Measurements from ENCODE around the gene ERC2. TPM values are rescaled to one million over a fixed set of nuclear protein-coding genes. Genes with fewer than 3 reads are reported as not detected.

The ERC2 gene
- polyA plus RNA-seq, 3 donors: not detected

DNA sequence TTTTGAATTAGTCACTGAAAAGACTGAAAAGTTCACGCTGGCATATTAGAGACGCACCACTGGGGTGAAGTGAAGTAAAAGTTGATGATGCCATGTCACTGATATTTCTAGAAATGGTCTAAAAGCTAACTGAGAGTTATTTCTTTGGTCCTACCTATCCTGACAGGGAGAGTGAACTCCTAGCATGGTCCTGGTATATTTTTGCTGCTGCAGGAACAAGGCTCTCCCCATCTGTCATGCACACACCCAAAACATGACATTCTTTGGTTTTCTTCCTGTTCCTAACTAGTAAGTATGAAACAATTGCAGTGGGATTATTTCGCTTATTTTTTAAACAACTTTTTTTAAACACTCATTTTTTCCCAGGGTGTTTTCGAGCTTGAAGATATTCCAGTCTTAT lies 466.7 kb downstream of the ERC2 start:
- Histone ChIP-seq H3K4me1 (ENCODE audit: control insufficient read depth in 1 of 2, insufficient read depth in 2 of 2, low read length in 2 of 2) (no peaks in the 10 kb centered on the region), H3K4me2 (replicated peaks; ENCODE audit: extremely low read depth, low read length, poor library complexity, severe bottlenecking) (no peak overlapping the region), H2AFZ (ENCODE audit: insufficient read depth, low read depth, low read length, poor library complexity, severe bottlenecking) (no peak overlapping the region), H4K20me1 (ENCODE audit: insufficient read depth, low read length) (no peaks in the 10 kb centered on the region), H3K27me3 (ENCODE audit: control insufficient read depth in 2 of 2, insufficient read depth in 2 of 2, low read length in 2 of 2) (no peaks in the 10 kb centered on the region), H3K9me3 (replicated peaks in 1 of 2; ENCODE audit: control insufficient read depth in 1 of 2, insufficient read depth in 1 of 2, low read length in 2 of 2) (no peaks in the 10 kb centered on the region), H3K36me3 (replicated peaks in 1 of 2; ENCODE audit: control insufficient read depth in 1 of 2, insufficient read depth in 2 of 2, low read length in 2 of 2) (no peaks in the 10 kb centered on the region), H3K4me3 (replicated peaks in 1 of 3; ENCODE audit: low read depth in 2 of 3, low read length in 3 of 3) (no peak overlapping the region), H3K79me2 (ENCODE audit: insufficient read depth, low read length) (no peaks in the 10 kb centered on the region), H3K9ac (ENCODE audit: insufficient read depth, low read length, poor library complexity, severe bottlenecking) (no peak overlapping the region), H3K27ac (ENCODE audit: low read depth in 1 of 2, low read length in 2 of 2) (no peak overlapping the region)
- TF ChIP-seq, protein P1, sequence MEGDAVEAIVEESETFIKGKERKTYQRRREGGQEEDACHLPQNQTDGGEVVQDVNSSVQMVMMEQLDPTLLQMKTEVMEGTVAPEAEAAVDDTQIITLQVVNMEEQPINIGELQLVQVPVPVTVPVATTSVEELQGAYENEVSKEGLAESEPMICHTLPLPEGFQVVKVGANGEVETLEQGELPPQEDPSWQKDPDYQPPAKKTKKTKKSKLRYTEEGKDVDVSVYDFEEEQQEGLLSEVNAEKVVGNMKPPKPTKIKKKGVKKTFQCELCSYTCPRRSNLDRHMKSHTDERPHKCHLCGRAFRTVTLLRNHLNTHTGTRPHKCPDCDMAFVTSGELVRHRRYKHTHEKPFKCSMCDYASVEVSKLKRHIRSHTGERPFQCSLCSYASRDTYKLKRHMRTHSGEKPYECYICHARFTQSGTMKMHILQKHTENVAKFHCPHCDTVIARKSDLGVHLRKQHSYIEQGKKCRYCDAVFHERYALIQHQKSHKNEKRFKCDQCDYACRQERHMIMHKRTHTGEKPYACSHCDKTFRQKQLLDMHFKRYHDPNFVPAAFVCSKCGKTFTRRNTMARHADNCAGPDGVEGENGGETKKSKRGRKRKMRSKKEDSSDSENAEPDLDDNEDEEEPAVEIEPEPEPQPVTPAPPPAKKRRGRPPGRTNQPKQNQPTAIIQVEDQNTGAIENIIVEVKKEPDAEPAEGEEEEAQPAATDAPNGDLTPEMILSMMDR (IDR thresholded peaks at IDR 0.05): no peak
- no peaks in the 10 kb centered on the region for H3K9me3 Mint-ChIP-seq
- no peak overlapping the region for H3K27ac Mint-ChIP-seq
- H3K4me3 Mint-ChIP-seq: no peak overlapping the region
- H3K4me1 Mint-ChIP-seq: no peaks in the 10 kb centered on the region
- H3K36me3 Mint-ChIP-seq: no peaks in the 10 kb centered on the region
- WGBS (ENCODE audit: insufficient coverage): no CpG with 5 or more reads among the region's 4 CpGs
- intact Hi-C loops (cut with micrococcal nuclease): no loop called here
- peaks cover 3 to 4% (median 3%) of the 10 kb centered on the region in 3 donors for H3K27me3 Mint-ChIP-seq (ENCODE audit: low read depth in 3 of 3)
- DNase-seq: no peak

DNA sequence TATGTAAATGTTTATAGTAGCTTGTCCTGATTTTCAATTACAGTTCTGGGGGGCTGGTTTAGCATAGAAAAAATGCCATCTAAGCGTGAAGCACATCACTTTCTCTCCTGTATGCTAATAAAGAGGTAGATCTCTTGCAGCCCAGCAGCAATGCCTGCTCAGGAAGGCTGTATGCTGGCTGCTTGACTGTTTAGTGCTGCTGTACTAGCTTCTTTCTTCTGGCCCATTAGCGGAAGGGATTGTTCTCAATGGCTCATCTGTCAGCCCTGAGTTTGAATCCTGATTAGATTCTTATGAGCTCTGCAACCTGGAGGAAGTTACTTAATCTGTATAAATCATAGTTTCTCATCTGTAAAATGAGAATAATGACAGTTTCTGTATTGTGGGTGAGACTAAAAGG lies 478.9 kb downstream of the ERC2 start:
- H3K27ac ChIP-seq (ENCODE audit: low read depth in 1 of 2, low read length in 2 of 2): no peak overlapping the region
- 60% methylated on average over 1 of the region's 2 CpGs for WGBS (ENCODE audit: insufficient coverage)
- no peaks in the 10 kb centered on the region for H3K79me2 ChIP-seq (ENCODE audit: insufficient read depth, low read length)
- H3K4me3 ChIP-seq (replicated peaks in 1 of 3; ENCODE audit: low read depth in 2 of 3, low read length in 3 of 3): no peak overlapping the region
- intact Hi-C loops (cut with micrococcal nuclease): no loop called here
- H3K27me3 ChIP-seq (ENCODE audit: control insufficient read depth in 2 of 2, insufficient read depth in 2 of 2, low read length in 2 of 2): no peaks in the 10 kb centered on the region
- no peak for DNase-seq
- H3K4me1 ChIP-seq (ENCODE audit: control insufficient read depth in 1 of 2, insufficient read depth in 2 of 2, low read length in 2 of 2): no peaks in the 10 kb centered on the region
- Mint-ChIP-seq H3K4me1 (no peaks in the 10 kb centered on the region), H3K36me3 (no peaks in the 10 kb centered on the region), H3K4me3 (no peak overlapping the region), H3K27me3 (ENCODE audit: low read depth in 3 of 3) (peaks cover 0 to 3% (median 0%) of the 10 kb centered on the region in 3 donors), H3K9me3 (no peaks in the 10 kb centered on the region), H3K27ac (no peak overlapping the region)
- H3K4me2 ChIP-seq (replicated peaks; ENCODE audit: extremely low read depth, low read length, poor library complexity, severe bottlenecking): no peak overlapping the region
- H3K9me3 ChIP-seq (replicated peaks in 1 of 2; ENCODE audit: control insufficient read depth in 1 of 2, insufficient read depth in 1 of 2, low read length in 2 of 2): no peaks in the 10 kb centered on the region
- no peak overlapping the region for H3K9ac ChIP-seq (ENCODE audit: insufficient read depth, low read length, poor library complexity, severe bottlenecking)
- no peaks in the 10 kb centered on the region for H3K36me3 ChIP-seq (replicated peaks in 1 of 2; ENCODE audit: control insufficient read depth in 1 of 2, insufficient read depth in 2 of 2, low read length in 2 of 2)
- no peak overlapping the region for H2AFZ ChIP-seq (ENCODE audit: insufficient read depth, low read depth, low read length, poor library complexity, severe bottlenecking)
- H4K20me1 ChIP-seq (ENCODE audit: insufficient read depth, low read length): no peaks in the 10 kb centered on the region
- TF ChIP-seq, protein P1 (IDR thresholded peaks at IDR 0.05): no peak

All from CD14-positive monocyte (primary cell).